Suppressor macrophage treated with lipopolysaccharide for 4 hours (primary cell): ENCODE measurements around the gene WNT3.
"Not testable (repeated sequence)": the region's sequence is repeated elsewhere in the genome, so short reads cannot be mapped to it uniquely, and the experiment has no call there.

Experiments
- DNase-seq: peaks from one replicate; pipeline ENCODE4 v3.0.0-alpha.2; 2020

WNT3 gene

GRCh38 chr17:46812624-46813318 lies 5.7 kb downstream of the WNT3 start:
- DNase-seq: no peak

- no peak for DNase-seq
Measured at GRCh38 chr17:46811978-46812583, 6.4 kb downstream of the WNT3 start.

DNA sequence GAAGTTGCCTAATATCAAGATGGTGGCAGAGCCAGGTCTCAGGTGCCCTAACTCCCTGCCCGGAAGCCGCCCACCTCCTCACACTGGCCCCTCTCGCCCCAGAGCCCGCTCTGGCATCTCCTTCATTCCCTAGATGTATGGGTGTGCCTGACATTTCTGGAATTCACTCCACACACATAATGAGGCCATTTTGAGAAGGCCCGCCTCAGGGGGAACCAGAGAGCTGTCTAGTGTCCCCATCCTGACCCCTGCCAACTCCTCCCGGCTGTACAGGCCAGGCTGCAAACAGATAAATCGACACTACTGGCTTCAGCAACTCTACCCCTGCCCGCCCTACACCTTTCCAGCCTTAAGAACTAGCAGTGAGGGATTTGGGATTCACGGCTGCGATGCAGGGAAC lies 7.7 kb downstream of the WNT3 start:
- no peak for DNase-seq

DNA sequence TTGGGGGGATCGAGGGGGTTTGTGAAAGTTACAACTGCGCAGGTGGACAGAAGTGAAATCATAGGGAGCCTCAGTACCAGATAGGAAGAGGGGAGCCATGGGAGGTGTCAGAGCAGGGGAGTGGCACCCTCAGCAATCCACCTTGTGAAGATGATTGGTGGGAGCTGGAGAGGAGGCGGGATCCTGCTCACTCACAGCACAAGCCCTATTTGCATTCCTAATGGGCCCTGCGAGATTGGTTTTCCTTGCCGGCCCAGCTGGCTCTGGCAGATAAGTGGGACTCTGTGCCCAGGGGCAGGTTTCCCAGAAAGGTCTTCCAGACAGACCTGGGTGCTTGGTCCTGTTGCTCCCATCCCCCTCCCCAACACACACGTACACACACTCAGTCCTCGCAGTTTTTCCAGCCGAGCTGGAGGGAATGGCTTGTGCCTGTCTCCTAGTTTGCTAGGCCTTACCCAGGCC lies 9.4 kb downstream of the WNT3 start:
- no peak for DNase-seq

- DNase-seq: no peak
Measured at GRCh38 chr17:46805771-46806170, 12.7 kb downstream of the WNT3 start.

DNA sequence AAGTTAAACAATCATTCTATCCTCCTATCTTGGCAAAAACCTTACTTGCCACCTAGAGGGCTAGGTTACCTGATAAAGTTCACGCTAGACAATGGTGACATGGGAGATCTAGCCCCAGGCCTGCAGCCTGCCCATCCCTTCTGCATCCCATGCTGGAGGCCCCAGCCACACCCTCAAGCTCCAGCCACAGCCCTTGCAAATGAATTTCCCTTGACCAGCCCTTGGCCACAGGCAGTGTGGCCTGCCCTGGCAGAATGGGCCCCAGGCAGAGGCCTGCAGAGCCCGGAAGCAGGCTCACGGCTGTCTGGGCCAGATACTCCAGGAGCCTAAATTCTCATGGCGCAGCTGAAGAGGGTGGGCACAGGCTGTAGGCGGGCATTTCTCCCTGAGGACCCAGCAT lies 14.9 kb downstream of the WNT3 start:
- no peak for DNase-seq

DNA sequence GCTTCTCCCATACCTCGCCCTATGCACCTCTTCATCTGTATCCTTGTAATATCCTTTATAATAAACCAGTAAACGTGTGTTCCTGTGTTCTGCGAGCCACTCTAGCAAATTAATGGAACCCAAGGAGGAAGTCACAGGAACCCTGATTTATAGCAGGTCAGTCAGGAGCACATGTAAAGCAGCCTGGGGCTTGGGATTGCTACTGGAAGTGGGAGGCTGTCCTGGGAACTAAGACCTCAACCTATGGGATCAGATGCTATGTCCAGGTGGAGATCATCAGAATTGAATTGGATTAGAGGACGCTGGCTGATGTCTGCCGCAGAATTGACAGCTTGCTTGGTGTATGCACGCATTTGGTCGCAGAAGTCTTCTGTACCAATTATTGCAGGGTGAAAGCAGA lies 15.7 kb downstream of the WNT3 start:
- DNase-seq: no peak

DNA sequence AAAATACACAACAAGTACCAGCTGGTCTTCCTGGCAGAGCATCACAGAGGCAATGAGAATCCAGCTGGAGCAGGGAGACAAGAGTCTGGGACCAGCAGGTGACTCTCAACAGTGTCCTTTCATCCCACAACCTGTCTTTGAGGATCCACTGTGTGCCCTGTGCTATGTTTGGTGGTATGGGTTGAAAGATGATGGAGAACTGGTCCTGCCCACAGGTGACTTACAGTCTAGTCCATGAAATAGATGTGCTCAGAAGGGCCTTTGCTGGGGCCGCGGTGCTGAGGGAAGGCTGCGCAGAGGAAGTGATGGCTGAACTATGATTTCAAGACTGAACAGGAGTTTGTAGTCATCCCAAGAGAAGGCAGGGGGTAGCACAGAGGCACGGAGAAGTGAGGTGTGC lies 17.9 kb downstream of the WNT3 start:
- no peak for DNase-seq

GRCh38 chr17:46796956-46797530 lies 21.4 kb downstream of the WNT3 start:
- DNase-seq: no peak

DNA sequence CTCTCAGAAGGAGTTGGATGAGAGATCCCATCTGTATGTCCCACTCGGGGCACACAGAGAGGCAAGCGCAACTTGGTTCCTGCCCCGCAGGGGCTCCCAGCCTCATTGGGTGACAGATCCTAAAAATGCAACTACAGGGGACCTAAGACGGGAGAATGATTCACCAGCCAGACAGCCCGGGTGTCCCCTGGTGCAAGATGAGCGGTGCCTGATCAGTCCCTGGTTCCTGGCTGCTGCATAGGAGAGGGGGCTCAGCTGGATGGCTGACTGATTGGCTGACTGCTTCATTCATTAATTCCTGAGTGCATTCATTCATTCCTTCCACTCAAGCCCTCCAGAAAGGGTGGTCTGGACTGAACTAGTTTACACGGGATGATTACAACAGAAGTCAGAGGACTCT lies 22.0 kb downstream of the WNT3 start:
- no peak for DNase-seq

- no peak for DNase-seq
Measured at GRCh38 chr17:46796084-46796483, 22.4 kb downstream of the WNT3 start.

- no peak for DNase-seq
Measured at GRCh38 chr17:46795379-46795952, 23.0 kb downstream of the WNT3 start.

GRCh38 chr17:46794318-46794717 lies 24.2 kb downstream of the WNT3 start:
- no peak for DNase-seq

DNA sequence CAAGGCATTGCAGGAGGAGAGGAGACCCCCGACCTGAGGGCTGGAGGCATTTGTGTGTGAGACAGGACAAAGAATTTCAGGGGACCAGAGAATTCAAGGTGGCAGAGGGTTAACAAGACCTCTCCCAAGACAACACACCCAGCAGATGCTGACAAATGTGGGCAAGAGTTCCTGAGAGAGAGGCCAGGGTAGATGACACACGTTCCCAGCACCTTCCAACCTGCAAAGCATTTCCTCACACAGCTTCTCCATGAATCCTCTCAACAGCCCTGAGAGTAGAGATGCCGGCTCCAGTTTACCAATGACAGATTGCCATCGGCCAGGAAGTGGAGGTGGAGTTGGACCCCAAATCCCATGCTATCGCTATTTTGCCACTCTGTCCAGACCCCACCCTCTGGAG lies 25.0 kb downstream of the WNT3 start:
- DNase-seq: no peak

- DNase-seq: not testable (repeated sequence)
Measured at GRCh38 chr17:46793023-46793422, 25.5 kb downstream of the WNT3 start.

DNA sequence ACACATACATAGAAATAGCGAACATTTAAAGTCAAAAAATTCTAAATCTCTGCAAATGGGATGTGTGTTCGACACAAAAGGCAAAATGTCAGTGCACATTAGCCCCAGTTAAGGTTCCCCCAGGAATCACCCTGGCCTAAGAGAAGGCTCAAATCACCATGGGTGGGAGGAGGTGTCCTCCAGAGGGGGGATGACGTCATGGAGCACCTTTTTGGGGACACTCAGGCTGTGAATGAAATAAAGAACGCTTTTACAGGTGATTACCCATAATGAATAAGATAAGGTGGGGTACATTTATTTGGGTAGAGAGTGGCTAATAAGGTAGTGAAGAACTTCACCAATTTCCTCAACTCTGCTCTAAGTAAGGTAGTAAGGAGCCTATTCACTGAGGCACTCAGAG lies 26.4 kb downstream of the WNT3 start:
- no peak for DNase-seq

DNA sequence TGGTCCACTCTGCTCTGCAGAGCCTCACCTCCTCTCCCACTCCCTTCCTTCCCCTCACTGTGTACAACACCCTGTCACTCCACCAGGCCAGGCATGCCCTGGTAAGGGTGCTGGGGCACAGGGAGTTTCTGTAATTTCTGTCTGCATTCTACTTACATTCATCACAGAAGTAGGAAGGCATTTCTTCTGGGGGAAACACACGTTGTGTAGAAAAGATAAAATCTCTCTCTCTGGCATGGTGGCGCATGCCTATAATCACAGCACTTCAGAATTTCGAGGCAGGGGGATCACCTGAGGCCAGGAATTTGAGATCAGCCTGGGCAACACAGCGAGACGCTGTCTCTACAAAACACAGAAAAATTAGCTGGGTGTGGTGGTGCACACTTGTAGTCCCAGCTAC lies 27.0 kb downstream of the WNT3 start:
- no peak for DNase-seq

GRCh38 chr17:46790216-46790615 lies 28.3 kb downstream of the WNT3 start:
- DNase-seq: no peak

DNA sequence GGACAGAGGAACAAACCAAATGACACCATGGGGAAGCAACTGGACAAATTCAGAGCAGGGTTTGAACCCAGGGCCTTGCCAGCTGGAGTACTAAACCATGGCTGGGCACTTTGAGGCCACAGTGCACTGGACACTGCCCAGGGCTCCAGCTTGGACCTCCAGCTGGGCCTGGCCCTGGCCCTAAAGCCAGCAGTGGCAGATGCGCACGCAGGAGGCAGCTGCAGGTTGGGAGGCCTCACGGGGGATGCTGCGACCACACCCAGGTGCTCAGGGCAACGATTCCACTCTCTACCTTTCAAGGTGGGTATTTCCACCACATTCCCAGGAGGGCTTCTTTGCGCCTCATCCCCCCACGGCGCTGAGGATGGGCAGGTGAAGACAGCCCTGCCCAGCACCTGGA lies 28.9 kb downstream of the WNT3 start:
- no peak for DNase-seq

DNA sequence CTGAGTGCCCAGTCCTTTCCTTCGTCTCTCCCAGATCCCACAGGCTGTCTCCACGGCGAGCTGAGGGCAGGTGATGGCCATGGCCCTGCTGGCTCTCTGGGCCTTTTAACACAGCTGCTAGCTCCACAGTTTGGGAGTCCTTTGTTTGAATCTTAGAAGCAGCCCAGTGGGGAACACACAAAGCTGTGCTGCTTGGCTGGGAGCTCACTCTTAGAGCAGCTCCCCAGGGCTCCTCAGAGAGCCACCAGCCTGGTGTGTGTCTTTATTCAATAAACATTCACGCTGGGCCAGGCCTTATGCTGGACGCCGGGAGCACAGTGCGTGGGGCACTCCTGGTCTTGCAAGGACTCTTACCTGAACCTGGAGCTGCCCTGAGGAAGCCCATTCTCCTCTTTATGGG lies 29.7 kb downstream of the WNT3 start:
- no peak for DNase-seq

- DNase-seq: no peak
Measured at GRCh38 chr17:46788300-46788699, 30.2 kb downstream of the WNT3 start.

- DNase-seq: no peak
Measured at GRCh38 chr17:46787478-46787877, 31.0 kb downstream of the WNT3 start.

DNA sequence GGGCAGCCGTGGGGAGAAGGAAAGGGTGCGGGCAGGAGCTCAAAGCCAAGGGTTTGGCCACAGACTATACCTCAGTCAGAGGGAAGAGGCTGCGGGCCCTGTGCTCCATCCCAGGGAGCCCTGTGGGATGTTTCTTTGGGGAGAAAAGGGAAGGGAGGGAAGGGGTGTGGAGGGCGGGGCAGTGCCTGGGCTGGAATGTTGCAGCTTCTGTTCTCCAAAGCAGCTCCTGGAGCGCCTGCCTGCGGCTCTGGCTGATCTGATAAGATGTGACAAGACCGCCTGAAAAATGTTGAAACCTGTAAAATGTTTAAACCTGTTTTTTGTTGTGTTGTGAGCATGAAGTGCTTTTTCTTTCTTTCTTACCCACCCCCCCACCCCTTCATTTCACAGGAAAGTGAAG lies 32.8 kb downstream of the WNT3 start:
- DNase-seq: no peak

GRCh38 chr17:46783031-46783593 lies 35.4 kb downstream of the WNT3 start:
- no peak for DNase-seq
